ENCODE data around the gene CDKN1C. TPM values are rescaled to one million over a fixed set of nuclear protein-coding genes. Genes with fewer than 3 reads are reported as not detected.

The CDKN1C gene
- polyA plus RNA-seq, 4 donors, result 4.0 to 328 (median 17.7) TPM

- H3K4me1 ChIP-seq (ENCODE audit: control insufficient read depth in 3 of 3, insufficient read depth in 2 of 3, low read depth in 1 of 3, low read length in 2 of 3), result peaks cover 0 to 50% (median 5%) of the 10 kb centered on the region in 3 donors
- 55 to 74% (median 59%) methylated on average over 13 of the region's 13 CpGs for WGBS, 3 donors
- H3K27ac ChIP-seq (ENCODE audit: low read depth in 1 of 3, low read length in 2 of 3), result no peak overlapping the region
- H3K9me3 ChIP-seq (ENCODE audit: control insufficient read depth in 2 of 2, insufficient read depth in 1 of 2, low read depth in 1 of 2, low read length in 1 of 2), result peaks cover 0 to 12% of the 10 kb centered on the region in 2 donors
- FAIRE-seq (no peak), DNase-seq (no peak)
- H3K4me3 ChIP-seq (ENCODE audit: low read depth in 1 of 3, low read length in 3 of 3), result no peak overlapping the region
- peaks cover 3 to 14% (median 11%) of the 10 kb centered on the region in 3 donors for H3K27me3 ChIP-seq (ENCODE audit: control insufficient read depth in 3 of 3, insufficient read depth in 3 of 3, low read length in 3 of 3)
- no peaks in the 10 kb centered on the region for H3K36me3 ChIP-seq (ENCODE audit: control insufficient read depth in 3 of 3, insufficient read depth in 2 of 3, low read depth in 1 of 3, low read length in 3 of 3)
These were observed 22.3 kb downstream of the CDKN1C start for GRCh38 chr11:2863276-2863618.

- Histone ChIP-seq H3K4me3 (ENCODE audit: low read depth in 1 of 3, low read length in 3 of 3) (peak overlapping the region in 1 of 3 donors; percentile 26), H3K9me3 (ENCODE audit: control insufficient read depth in 2 of 2, insufficient read depth in 1 of 2, low read depth in 1 of 2, low read length in 1 of 2) (peaks cover 0 to 10% of the 10 kb centered on the region in 2 donors), H3K27ac (ENCODE audit: low read depth in 1 of 3, low read length in 2 of 3) (peak overlapping the region in 1 of 3 donors; percentile 25), H3K36me3 (ENCODE audit: control insufficient read depth in 3 of 3, insufficient read depth in 2 of 3, low read depth in 1 of 3, low read length in 3 of 3) (no peaks in the 10 kb centered on the region), H3K27me3 (ENCODE audit: control insufficient read depth in 3 of 3, insufficient read depth in 3 of 3, low read length in 3 of 3) (peaks cover under 1 to 11% (median 9%) of the 10 kb centered on the region in 3 donors), H3K4me1 (ENCODE audit: control insufficient read depth in 3 of 3, insufficient read depth in 2 of 3, low read depth in 1 of 3, low read length in 2 of 3) (peaks cover 0 to 52% (median 5%) of the 10 kb centered on the region in 3 donors)
- WGBS, 3 donors, result 2 to 12% (median 7%) methylated on average over 73 to 96 of the region's 96 CpGs
- DNase-seq (peak in 1 of 2 donors; percentile 63), FAIRE-seq (no peak)
These were observed 22.9 kb downstream of the CDKN1C start for GRCh38 chr11:2862395-2863275.

GRCh38 chr11:2860636-2861035 lies 24.9 kb downstream of the CDKN1C start:
- WGBS, 3 donors, result 11 to 49% (median 30%) methylated on average over 7 of the region's 7 CpGs
- Histone ChIP-seq H3K9me3 (ENCODE audit: control insufficient read depth in 2 of 2, insufficient read depth in 1 of 2, low read depth in 1 of 2, low read length in 1 of 2) (no peaks in the 10 kb centered on the region), H3K4me3 (ENCODE audit: low read depth in 1 of 3, low read length in 3 of 3) (no peak overlapping the region), H3K36me3 (ENCODE audit: control insufficient read depth in 3 of 3, insufficient read depth in 2 of 3, low read depth in 1 of 3, low read length in 3 of 3) (no peaks in the 10 kb centered on the region), H3K27me3 (ENCODE audit: control insufficient read depth in 3 of 3, insufficient read depth in 3 of 3, low read length in 3 of 3) (peaks cover 0 to 6% (median 4%) of the 10 kb centered on the region in 3 donors), H3K4me1 (ENCODE audit: control insufficient read depth in 3 of 3, insufficient read depth in 2 of 3, low read depth in 1 of 3, low read length in 2 of 3) (peaks cover 0 to 52% (median 5%) of the 10 kb centered on the region in 3 donors), H3K27ac (ENCODE audit: low read depth in 1 of 3, low read length in 2 of 3) (peak overlapping the region in 2 of 3 donors; percentile 17 to 94)
- peak; percentile 91 for DNase-seq
- no peak for FAIRE-seq

DNA sequence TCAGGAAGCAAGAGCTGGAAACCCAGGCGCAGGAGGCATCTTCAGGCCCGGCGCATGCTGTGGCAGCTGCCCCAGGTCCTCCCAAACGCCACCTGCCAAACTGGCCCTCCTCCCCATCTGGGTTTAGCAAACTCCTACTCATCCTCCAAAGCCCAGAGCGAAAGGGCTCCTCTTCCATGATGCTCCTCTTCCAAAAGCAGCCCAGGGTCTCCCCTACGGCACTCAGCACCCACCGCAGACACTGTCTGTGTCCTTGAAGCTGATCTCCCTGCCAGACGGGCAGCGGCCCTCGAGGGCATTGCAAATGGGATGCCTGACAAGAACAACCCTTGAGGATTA lies 25.9 kb downstream of the CDKN1C start:
- Histone ChIP-seq H3K4me3 (ENCODE audit: low read depth in 1 of 3, low read length in 3 of 3) (no peak overlapping the region), H3K4me1 (ENCODE audit: control insufficient read depth in 3 of 3, insufficient read depth in 2 of 3, low read depth in 1 of 3, low read length in 2 of 3) (peaks cover 0 to 52% (median 5%) of the 10 kb centered on the region in 3 donors), H3K27ac (ENCODE audit: low read depth in 1 of 3, low read length in 2 of 3) (peak overlapping the region in 1 of 3 donors; percentile 94), H3K36me3 (ENCODE audit: control insufficient read depth in 3 of 3, insufficient read depth in 2 of 3, low read depth in 1 of 3, low read length in 3 of 3) (no peaks in the 10 kb centered on the region), H3K27me3 (ENCODE audit: control insufficient read depth in 3 of 3, insufficient read depth in 3 of 3, low read length in 3 of 3) (peaks cover 0 to 6% (median 4%) of the 10 kb centered on the region in 3 donors), H3K9me3 (ENCODE audit: control insufficient read depth in 2 of 2, insufficient read depth in 1 of 2, low read depth in 1 of 2, low read length in 1 of 2) (no peaks in the 10 kb centered on the region)
- 87 to 92% (median 91%) methylated on average over 10 of the region's 10 CpGs for WGBS, 3 donors
- FAIRE-seq, result no peak
- no peak for DNase-seq

DNA sequence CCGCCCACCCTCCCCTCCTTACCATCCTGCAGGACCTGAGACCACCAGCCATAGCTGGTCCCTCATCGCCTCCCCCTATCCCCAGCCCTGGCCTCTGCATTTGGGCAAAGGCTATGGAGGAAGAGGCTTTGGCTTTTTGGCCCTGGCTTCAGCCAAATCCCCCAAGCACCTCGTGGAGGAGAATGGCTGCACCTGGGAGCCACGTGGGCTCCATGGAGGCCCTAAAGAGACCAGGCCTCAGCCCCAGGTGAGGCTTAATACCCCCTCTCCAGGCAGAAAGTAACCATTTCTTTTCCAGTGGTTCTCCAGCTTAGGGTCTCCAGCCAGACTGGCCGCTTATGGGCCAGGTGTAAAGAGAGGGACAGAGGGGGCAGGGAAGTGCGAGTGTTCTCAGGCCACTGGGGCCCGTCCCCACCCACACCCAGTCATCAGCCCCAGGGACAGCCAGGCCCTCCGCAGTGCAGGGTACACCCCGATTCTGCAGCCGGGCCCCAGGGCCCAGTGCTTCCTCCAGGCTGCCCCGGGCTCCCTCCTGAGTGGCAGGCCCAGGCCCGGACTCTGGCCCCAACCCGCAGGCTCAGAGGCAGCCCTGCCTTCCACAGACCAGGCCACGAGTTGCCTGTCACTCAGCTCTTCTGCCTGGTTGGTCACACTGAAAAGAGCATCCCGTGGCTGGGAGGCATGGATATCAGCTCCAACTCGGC lies 26.4 kb downstream of the CDKN1C start:
- peak; percentile 57 to 86 for DNase-seq
- Histone ChIP-seq H3K36me3 (ENCODE audit: control insufficient read depth in 3 of 3, insufficient read depth in 2 of 3, low read depth in 1 of 3, low read length in 3 of 3) (no peaks in the 10 kb centered on the region), H3K4me3 (ENCODE audit: low read depth in 1 of 3, low read length in 3 of 3) (no peak overlapping the region), H3K27ac (ENCODE audit: low read depth in 1 of 3, low read length in 2 of 3) (peak overlapping the region in 1 of 3 donors; percentile 94), H3K27me3 (ENCODE audit: control insufficient read depth in 3 of 3, insufficient read depth in 3 of 3, low read length in 3 of 3) (peaks cover 0 to 6% (median 4%) of the 10 kb centered on the region in 3 donors), H3K9me3 (ENCODE audit: control insufficient read depth in 2 of 2, insufficient read depth in 1 of 2, low read depth in 1 of 2, low read length in 1 of 2) (no peaks in the 10 kb centered on the region), H3K4me1 (ENCODE audit: control insufficient read depth in 3 of 3, insufficient read depth in 2 of 3, low read depth in 1 of 3, low read length in 2 of 3) (peaks cover 0 to 49% (median 5%) of the 10 kb centered on the region in 3 donors)
- 42 to 69% (median 52%) methylated on average over 12 to 16 of the region's 16 CpGs for WGBS, 3 donors
- FAIRE-seq, result no peak

DNA sequence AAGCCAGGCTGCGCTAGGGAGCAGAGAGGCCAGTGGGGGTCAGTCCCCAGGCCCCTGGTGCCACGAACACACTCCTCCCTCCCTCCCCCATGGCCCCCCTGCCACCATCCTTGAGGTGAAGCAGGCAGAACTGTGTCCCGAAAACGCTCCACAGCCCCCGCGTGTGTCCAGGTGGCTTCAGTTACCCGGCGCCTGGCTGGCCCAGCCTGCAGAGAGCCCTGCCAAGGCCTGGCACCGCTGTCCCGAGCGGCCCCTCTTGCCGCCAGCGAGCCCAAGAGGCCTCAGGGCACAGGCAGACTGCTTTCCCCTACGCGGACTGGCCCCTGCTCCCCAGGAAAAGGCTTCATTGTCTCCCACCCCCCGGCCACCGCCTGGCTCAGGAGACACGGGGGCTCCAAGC lies 27.7 kb downstream of the CDKN1C start:
- H3K4me3 ChIP-seq (ENCODE audit: low read depth in 1 of 3, low read length in 3 of 3), result no peak overlapping the region
- peaks cover 0 to 40% (median 5%) of the 10 kb centered on the region in 3 donors for H3K4me1 ChIP-seq (ENCODE audit: control insufficient read depth in 3 of 3, insufficient read depth in 2 of 3, low read depth in 1 of 3, low read length in 2 of 3)
- H3K27me3 ChIP-seq (ENCODE audit: control insufficient read depth in 3 of 3, insufficient read depth in 3 of 3, low read length in 3 of 3), result peaks cover 0 to under 1% (median 0%) of the 10 kb centered on the region in 3 donors
- H3K27ac ChIP-seq (ENCODE audit: low read depth in 1 of 3, low read length in 2 of 3), result no peak overlapping the region
- WGBS, 3 donors, result 86 to 89% (median 87%) methylated on average over 17 to 18 of the region's 18 CpGs
- DNase-seq (no peak), FAIRE-seq (no peak)
- H3K9me3 ChIP-seq (ENCODE audit: control insufficient read depth in 2 of 2, insufficient read depth in 1 of 2, low read depth in 1 of 2, low read length in 1 of 2), result no peaks in the 10 kb centered on the region
- H3K36me3 ChIP-seq (ENCODE audit: control insufficient read depth in 3 of 3, insufficient read depth in 2 of 3, low read depth in 1 of 3, low read length in 3 of 3), result no peaks in the 10 kb centered on the region

- FAIRE-seq (no peak), DNase-seq (no peak)
- no peaks in the 10 kb centered on the region for H3K36me3 ChIP-seq (ENCODE audit: control insufficient read depth in 3 of 3, insufficient read depth in 2 of 3, low read depth in 1 of 3, low read length in 3 of 3)
- H3K4me3 ChIP-seq (ENCODE audit: low read depth in 1 of 3, low read length in 3 of 3), result no peak overlapping the region
- no peak overlapping the region for H3K27ac ChIP-seq (ENCODE audit: low read depth in 1 of 3, low read length in 2 of 3)
- H3K9me3 ChIP-seq (ENCODE audit: control insufficient read depth in 2 of 2, insufficient read depth in 1 of 2, low read depth in 1 of 2, low read length in 1 of 2), result no peaks in the 10 kb centered on the region
- peaks cover 0 to 40% (median 5%) of the 10 kb centered on the region in 3 donors for H3K4me1 ChIP-seq (ENCODE audit: control insufficient read depth in 3 of 3, insufficient read depth in 2 of 3, low read depth in 1 of 3, low read length in 2 of 3)
- H3K27me3 ChIP-seq (ENCODE audit: control insufficient read depth in 3 of 3, insufficient read depth in 3 of 3, low read length in 3 of 3), result no peaks in the 10 kb centered on the region
- 83 to 85% (median 84%) methylated on average over 10 to 11 of the region's 11 CpGs for WGBS, 3 donors
These were observed 28.3 kb downstream of the CDKN1C start for GRCh38 chr11:2857276-2857675.

- Histone ChIP-seq H3K27ac (ENCODE audit: low read depth in 1 of 3, low read length in 2 of 3) (no peak overlapping the region), H3K4me1 (ENCODE audit: control insufficient read depth in 3 of 3, insufficient read depth in 2 of 3, low read depth in 1 of 3, low read length in 2 of 3) (peaks cover 0 to 21% (median 2%) of the 10 kb centered on the region in 3 donors), H3K9me3 (ENCODE audit: control insufficient read depth in 2 of 2, insufficient read depth in 1 of 2, low read depth in 1 of 2, low read length in 1 of 2) (no peaks in the 10 kb centered on the region), H3K36me3 (ENCODE audit: control insufficient read depth in 3 of 3, insufficient read depth in 2 of 3, low read depth in 1 of 3, low read length in 3 of 3) (no peaks in the 10 kb centered on the region), H3K4me3 (ENCODE audit: low read depth in 1 of 3, low read length in 3 of 3) (no peak overlapping the region), H3K27me3 (ENCODE audit: control insufficient read depth in 3 of 3, insufficient read depth in 3 of 3, low read length in 3 of 3) (peaks cover 0 to 4% (median 0%) of the 10 kb centered on the region in 3 donors)
- no peak for DNase-seq
- no peak for FAIRE-seq
- 72 to 87% (median 80%) methylated on average over 8 of the region's 8 CpGs for WGBS, 3 donors
These were observed 30.4 kb downstream of the CDKN1C start for GRCh38 chr11:2855162-2855561.
